NK-92 (cell line): Measurements from ENCODE around the gene TMEM209.
"Not testable (repeated sequence)": the region's sequence is repeated elsewhere in the genome, so short reads cannot be mapped to it uniquely, and the experiment has no call there.

Experiments
- DNase-seq: peaks from one replicate; lab custom pipeline; 2025; ENCODE audit not compliant: unreplicated experiment; lab: John Stamatoyannopoulos, UW

TMEM209 gene

GRCh38 chr7:130218806-130219620 lies 13.8 kb upstream of the TMEM209 start:
- no peak for DNase-seq

- DNase-seq = no peak
These were observed 11.5 kb upstream of the TMEM209 start for GRCh38 chr7:130216750-130217149.

DNA sequence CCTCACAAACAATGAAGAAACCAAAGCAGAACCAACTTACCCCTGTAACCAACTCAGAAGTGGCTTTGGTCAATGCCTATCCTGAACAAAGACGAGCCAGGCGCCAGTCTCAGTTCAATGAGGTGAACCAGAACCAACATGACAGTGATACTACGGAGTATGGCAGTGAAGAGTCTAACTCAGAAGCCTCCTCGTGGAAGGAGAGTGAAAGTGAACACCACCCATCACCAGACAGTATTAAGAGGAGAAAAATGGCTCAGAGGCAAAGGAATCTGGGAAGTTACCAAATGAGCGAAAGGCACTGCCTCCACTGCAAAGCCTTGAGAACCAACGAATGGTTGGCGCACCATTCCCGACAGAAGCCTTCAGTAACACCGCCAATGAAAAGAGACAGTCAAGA lies 10.8 kb upstream of the TMEM209 start:
- no peak for DNase-seq

GRCh38 chr7:130213828-130214227 lies 8.6 kb upstream of the TMEM209 start:
- DNase-seq = no peak

GRCh38 chr7:130210181-130210935 lies 5.2 kb upstream of the TMEM209 start:
- DNase-seq = no peak

DNA sequence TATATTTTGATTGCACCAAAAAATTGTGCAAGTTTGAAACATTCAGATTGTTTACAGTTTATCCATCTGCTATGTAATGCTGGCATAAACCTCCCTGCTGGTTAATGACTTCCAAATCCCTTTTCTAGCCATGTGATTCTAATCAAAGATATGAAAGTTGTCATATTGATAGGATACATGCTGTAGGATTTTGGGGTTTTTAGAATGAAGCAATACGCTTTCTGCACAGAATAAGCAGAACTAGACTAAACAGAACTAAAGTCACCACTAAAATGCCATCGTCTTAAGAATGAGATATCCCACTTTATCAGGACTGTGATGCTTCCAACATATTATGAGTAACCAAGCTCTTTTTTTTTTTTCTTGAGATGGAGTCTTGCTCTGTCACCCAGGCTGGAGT lies 3.3 kb upstream of the TMEM209 start:
- DNase-seq = no peak

- DNase-seq = no peak
These were observed 2.4 kb upstream of the TMEM209 start, which contains the start of gene SSMEM1 for GRCh38 chr7:130207642-130208041. Gene SSMEM1 (plus strand): TSS chr7:130207860. CDS start chr7:130207911, 51 bp downstream.

- DNase-seq = no peak
These were observed 1.8 kb upstream of the TMEM209 start for GRCh38 chr7:130207033-130207432.

GRCh38 chr7:130201796-130202195 lies 3.4 kb downstream of the TMEM209 start:
- no peak for DNase-seq

- no peak for DNase-seq
These were observed 8.1 kb downstream of the TMEM209 start for GRCh38 chr7:130197094-130197493.

GRCh38 chr7:130196476-130196875 lies 8.7 kb downstream of the TMEM209 start:
- DNase-seq = no peak

DNA sequence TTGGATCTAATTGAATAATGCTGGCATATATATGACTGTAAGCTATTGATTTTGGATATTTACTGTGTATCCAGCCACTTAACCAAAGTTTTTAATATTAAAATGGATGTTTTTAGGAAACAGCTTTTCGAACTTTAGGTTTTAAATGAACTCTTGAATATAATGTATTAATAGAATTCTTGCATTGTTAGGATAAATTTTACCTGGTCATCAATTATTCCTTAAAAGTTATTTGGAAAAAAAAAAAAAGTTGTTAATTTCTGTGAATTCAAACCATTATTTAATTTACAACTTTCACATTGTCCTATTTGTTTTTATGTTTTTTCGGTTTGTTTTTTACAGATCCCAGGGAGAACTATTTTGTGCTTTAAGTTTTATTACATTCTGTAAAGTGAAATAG lies 9.8 kb downstream of the TMEM209 start:
- no peak for DNase-seq

GRCh38 chr7:130191791-130192190 lies 13.4 kb downstream of the TMEM209 start:
- DNase-seq = no peak

GRCh38 chr7:130189343-130189742 lies 15.9 kb downstream of the TMEM209 start:
- no peak for DNase-seq

GRCh38 chr7:130187360-130187759 lies 17.8 kb downstream of the TMEM209 start:
- no peak for DNase-seq

- not testable (repeated sequence) for DNase-seq
These were observed 20.9 kb downstream of the TMEM209 start for GRCh38 chr7:130184349-130184748.

- no peak for DNase-seq
These were observed 22.2 kb downstream of the TMEM209 start for GRCh38 chr7:130182990-130183389.

DNA sequence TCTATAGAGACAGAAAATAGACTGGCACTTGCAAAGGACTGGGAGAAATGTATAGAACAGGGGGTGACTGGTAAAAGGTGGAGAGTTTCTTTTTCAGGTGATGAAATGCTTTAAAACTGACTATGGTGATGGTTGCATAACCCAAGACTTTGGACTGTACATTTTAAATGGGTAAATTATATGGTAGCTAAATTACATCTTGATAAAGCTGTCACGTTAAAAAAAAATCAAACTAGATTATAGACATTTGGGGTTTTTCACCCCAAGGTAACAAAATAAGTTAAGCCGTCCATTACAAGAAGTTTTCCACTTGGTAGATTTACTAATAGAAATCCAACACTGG lies 24.0 kb downstream of the TMEM209 start:
- DNase-seq = no peak

DNA sequence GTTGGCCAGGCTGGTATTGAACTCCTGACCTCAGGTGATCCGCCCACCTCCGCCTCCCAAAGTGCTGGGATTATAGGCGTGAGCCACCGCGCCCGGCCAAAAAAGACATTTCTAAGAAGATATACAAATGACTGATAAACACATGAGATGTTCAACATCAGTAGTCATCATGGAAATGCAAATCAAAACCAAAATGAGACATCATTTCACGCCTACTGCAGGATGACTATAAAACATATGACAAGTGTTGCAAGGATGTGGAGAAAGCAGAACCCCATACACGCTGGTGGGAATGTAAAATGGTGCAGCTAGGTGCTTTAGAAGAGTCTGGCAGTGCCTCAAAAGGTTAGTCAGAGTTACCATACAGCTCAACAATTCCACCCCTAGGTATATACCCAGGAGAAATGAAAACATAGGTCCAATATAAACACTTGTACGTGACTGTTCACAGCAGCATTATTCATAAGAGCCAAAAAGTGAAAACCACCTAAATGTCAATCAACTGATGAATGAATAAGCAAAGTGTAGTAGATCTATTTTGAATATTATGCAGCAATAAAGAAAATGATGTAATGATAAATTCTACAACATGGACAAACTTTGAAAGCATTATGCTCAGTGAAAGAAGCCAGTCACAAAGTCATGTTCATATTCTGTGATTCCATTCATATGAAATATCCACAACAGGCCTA lies 24.5 kb downstream of the TMEM209 start:
- DNase-seq = no peak

DNA sequence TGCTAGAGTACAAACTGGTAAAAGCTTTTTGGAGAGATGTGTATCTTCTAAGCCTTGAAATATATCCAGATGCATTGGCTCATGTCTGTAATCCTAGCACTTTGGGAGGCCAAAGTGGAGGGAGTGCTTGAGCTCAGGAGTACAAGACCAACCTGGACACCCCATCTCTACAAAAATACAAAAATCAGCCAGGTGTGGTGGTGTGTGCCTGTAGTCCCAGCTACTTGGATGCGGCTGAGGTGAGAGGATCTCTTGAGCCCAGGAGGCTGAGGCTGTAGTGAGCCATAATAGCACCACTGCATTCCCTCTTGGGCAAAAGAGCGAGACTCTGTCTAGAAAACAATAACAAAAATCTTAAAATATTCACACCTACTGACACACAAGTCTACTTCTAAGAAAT lies 25.6 kb downstream of the TMEM209 start:
- DNase-seq = no peak

DNA sequence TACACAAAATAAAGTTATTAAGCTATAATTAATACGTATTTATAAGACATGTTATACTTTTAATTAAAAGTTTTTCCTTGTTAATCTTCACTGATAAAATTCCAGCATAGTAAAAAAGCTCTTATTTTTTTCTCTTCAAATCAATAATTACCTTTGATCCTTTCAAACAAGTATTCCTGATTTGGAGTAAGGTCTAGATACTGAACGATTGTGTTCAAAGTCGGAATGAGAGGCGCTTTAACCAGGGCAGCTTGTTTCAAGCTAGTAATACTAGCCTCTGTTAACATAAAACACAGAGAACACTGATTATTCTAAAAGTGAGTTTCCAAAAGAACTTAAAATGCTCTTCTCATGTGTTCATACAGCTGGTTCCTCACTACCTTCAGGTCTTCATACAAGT lies 27.0 kb downstream of the TMEM209 start:
- no peak for DNase-seq
